GM18909 (cell line): Measurements from ENCODE around the gene ZNF816.
"Not testable (repeated sequence)": the region's sequence is repeated elsewhere in the genome, so short reads cannot be mapped to it uniquely, and the experiment has no call there.

Experiments used
- ATAC-seq: cut with Tn5 transposase; IDR thresholded peaks from one replicate; pipeline ENCODE4 v1.9.1; 2021; ENCODE audit warnings: mild to moderate bottlenecking; ENCODE audit not compliant: unreplicated experiment, poor library complexity

Gene ZNF816

GRCh38 chr19:52963247-52963618 lies 552 bp upstream of the ZNF816 start:
- peak; percentile 32 for ATAC-seq

- no peak for ATAC-seq
Measured at GRCh38 chr19:52961981-52962380, 700 bp downstream of the ZNF816 start.

DNA sequence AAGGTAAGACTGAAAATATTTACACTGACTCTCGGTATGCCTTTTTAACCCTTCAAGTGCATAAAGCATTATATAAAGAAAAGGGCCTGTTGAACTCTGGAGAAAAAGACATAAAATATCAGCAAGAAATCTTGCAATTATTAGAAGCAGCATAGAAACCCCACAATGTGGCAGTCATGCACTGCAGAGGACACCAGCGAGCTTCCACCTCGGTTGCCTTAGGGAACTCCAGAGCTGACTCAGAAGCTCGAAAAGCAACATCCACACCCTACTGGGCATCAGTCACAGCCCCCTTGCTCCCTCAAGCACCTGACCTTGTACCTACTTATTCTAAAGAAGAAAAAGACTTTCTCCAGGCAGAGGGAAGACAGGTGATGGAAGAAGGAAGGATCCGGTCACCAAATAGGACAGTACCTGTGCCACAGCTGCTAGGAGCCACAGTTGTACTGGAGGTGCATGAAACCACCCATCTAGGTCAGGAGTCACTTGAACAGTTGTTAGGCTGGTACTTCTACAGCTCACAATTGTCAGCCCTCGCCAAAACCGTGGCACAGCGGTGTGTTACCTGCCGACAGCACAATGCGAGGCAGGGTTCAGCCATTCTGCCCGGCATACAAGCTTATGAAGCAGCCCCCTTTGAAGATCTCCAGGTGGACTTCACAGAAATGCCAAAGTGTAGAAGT lies 2.9 kb downstream of the ZNF816 start:
- no peak for ATAC-seq

DNA sequence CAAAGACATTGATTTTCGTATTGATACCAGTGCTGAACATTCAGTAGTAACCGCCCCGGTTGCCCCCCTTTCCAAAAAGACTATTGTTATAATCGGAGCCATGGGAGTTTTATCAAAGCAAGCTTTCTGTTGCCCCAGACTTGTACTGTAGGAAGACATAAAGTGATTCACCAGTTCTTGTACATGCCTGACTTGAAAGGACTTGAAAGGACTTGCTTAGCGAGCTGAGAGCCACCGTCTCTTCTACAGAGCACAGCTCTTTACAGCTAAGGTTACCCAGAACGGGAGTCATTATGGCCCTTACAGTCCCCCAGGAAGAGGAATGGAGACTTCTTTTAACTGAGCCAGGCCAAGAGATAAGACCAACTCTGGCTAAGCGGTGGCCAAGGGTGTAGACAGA lies 5.1 kb downstream of the ZNF816 start:
- ATAC-seq: no peak

DNA sequence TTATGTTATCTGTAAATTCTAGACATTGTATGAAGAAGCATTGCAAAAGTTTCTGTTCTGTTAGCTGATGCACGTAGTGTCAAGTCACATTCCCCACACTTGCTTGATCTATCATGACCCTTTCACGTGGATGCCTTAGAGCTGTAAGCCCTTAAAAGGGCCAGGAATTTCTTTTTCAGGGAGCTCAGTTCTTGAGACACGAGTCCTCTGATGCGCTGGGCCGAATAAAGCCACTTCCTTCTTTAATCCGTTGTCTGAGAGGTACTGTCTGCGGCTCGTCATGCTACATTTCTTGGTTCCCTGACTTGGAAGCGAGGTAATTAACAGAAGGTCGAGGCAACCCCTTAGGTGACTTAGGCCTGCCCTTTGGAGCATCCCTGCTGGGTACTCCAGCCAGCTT lies 5.8 kb downstream of the ZNF816 start:
- no peak for ATAC-seq

- ATAC-seq: no peak
Measured at GRCh38 chr19:52949422-52949821, 13.3 kb downstream of the ZNF816 start.

DNA sequence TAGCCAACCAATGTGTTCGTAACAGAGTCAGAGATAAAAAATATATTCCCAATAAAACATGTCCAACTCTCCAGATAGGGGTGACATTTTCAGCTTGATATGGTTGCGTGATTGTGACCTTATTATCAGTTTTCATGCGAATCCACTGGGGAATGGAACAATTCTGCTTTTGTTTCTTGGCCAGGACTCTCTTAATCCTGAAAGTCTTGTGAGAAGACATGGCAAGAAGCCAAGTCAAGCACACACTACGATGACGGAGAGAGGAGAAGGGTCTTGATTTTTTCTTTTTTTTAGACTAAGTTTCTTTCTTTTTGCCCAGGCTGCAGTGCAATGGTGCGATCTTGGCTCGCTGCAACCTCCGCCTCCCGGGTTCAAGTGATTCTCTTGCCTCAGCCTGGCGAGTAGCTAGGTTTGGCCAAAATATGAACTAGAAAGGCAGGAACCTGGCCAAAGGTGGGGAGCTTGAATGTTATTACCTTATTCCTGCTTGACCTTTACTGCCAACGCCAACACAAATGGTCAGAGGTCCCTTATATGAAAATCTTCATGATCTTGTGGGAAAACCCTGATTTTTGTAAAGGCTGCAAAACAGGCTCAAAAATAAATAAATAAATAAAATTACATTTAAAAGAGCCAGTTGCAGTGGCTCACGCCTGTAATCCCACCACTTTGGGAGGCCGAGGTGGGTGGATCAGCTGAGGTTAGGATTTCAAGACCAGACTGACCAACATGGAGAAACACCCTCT lies 14.5 kb downstream of the ZNF816 start:
- ATAC-seq: no peak

DNA sequence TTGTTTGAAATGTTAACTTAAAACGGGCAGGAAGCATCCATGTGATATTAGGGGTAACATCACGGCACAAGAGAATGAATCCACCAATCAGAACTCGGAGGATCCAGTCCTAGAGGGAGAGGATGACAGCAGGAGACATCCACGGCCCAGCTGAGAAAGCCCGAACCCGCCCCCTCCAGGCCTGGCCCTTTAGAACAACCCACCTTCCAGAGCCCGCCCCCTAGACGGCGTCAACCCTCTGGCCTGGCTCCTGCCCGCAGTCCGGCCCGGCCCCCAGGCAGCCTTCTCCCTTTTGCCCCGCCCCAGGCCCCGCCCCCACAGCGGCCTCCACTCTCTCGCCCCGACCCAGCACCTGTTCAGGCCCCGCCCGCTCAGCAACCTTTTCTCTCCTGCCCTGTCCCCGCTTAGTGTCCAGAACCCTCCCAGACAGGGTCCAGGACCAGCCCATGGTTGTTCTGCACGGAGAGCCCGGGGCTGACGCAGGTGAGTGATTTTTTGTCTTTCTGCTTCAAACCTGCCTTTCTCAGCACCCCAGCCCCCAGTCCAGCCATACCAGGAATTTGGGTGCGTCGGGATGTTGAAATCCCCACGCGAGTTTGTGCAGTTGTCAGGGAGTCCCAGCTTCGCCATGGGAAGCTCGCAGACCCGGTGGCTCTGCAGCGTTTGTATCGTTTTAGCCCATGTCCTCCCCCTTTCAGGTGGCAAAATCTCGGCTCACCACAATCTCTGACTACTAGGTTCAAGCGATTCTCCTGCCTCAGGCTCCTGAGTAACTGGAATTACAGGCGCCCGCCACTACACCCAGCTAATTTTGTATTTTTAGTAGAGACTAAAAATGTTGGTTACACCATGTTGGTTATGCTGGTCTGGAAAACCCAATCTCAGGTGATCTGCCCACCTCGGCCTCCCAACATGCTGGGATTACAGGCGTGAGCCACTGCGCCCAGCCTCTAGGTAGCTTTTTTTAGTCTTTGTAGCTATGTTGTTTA lies 16.1 kb downstream of the ZNF816 start:
- ATAC-seq: no peak

DNA sequence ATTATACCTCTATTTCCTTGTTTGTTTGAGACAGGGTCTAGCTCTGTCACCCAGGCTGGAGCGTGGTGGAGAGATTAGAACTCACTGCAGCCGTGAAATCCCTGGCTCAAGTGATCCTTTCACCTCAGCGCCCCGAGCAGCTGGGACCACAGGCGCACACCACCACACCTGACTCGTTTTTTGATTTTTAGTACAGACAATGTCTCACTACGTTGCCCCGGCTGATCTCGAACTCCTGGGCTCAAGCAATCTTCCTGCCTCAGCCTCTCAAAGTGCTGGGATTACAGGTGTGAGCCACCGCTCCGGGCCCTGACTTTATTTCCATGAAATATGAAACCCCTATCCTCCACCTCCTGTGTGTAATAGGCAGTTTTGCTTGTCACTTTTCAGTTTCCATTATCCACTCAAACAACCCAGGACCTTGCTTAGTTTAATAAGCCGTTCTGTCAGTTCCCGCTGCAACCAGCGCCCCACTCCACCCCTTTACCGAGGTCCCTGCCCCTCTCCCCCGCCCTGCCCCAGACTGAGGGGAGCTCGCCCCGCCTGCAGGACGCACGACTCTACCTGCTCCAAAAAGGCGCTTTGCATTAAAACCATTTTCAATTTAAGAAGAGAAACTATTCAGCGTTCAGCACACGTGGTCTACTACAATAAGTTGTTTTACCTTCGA lies 16.9 kb downstream of the ZNF816 start:
- no peak for ATAC-seq

- ATAC-seq: not testable (repeated sequence)
Measured at GRCh38 chr19:52944703-52945493, 17.8 kb downstream of the ZNF816 start.

DNA sequence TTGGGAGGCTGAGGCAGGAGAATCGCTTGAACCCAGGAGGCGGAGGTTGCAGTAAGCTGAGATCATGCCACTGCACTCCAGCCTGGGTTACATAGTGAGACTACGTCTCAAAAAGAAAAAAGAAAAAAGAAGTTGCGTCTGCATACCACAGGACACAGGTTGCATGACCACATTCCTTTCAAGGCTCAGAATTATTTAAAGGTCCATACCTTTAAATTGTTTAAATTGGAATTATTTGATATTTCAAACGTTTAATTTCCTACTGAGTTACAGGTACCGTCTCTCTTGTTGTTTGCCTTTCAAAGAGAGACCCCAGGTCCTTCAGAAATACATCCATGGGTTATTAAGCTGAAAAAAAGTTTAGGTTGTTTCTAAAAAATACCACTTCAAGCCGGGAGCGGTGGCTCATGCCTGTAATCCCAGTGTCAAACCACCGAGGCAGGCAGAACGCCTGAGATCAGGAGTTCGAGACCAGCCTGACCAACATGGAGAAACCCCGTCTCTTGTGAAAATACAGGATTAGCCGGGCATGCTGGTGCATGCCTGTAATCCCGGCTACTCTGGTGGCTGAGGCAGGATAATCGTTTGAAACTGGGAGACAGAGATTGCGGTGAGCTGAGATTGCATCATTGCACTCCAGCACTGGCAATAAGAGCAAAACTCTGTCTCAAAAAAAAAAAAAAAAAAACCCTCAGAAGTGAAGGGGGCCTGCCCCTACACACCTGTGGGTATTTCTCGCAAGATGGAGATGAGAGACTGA lies 18.6 kb downstream of the ZNF816 start:
- no peak for ATAC-seq

DNA sequence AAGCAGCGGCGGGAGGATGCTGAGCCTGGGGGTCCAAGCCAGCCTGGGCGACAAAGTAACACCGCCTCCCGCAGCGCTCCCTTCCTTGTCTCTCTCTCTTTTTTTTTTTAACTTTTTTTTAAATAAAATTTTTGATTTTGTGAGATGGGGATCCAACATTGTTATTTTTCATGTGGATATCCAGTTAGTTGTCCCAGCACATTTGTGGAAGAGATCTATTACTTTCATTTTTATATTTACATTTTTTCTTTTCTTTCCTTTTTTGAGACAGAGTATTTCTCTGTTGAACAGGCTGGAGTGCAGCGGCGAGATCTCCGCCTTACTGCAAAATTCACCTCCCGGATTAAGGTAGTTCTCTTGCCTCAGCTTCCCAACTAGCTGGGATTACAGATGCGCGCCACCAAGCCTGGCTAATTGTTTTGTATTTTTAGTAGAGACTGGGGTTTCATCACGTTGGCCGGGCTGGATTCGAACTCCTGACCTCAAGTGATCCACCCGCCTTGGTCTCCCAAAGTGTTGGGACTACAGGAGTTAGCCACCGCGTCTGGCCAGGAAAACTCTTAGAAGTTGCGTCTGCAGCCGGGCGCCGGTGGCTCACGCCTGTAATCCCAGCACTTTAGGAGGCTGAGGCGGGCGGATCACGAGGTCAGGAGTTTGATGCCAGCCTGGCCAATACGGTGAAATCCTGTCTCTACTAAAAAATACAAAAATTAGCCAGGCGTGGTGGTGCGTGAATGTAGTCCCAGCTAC lies 19.4 kb downstream of the ZNF816 start:
- ATAC-seq: no peak

- peak; percentile 97 for ATAC-seq
Measured at GRCh38 chr19:52942386-52943133, 20.1 kb downstream of the ZNF816 start.

GRCh38 chr19:52941941-52942385 lies 20.7 kb downstream of the ZNF816 start:
- peak; percentile 37 for ATAC-seq

GRCh38 chr19:52941523-52941922 lies 21.2 kb downstream of the ZNF816 start:
- not testable (repeated sequence) for ATAC-seq

- ATAC-seq: not testable (repeated sequence)
Measured at GRCh38 chr19:52940905-52941304, 21.8 kb downstream of the ZNF816 start.

DNA sequence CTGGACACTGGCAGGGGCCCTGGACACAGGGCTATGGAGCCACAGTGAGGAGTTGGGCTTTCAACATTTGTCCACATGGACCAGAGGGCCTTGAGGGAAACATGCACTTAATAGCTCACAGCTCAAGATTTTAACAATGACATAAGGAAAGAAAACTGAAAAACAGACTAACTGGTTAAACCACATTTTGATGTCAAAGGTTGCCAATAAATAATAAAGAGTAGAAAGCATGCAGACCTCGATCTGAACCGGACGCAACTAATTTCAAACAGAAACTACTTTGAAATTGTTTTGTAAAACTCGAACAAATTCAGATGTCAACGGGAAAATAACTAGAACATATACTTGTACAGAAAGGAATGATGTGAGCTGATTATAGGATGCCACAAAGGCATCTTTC lies 23.9 kb downstream of the ZNF816 start:
- no peak for ATAC-seq
